Measurements from ENCODE around the gene MORN3.
"Not testable (repeated sequence)": the region's sequence is repeated elsewhere in the genome, so short reads cannot be mapped to it uniquely, and the experiment has no call there.

The MORN3 gene

DNA sequence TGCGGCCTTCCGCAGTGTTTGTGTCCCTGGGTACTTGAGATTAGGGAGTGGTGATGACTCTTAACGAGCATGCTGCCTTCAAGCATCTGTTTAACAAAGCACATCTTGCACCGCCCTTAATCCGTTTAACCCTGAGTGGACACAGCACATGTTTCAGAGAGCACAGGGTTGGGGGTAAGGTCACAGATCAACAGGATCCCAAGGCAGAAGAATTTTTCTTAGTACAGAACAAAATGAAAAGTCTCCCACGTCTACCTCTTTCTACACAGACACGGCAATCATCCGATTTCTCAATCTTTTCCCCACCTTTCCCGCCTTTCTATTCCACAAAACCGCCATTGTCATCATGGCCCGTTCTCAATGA, 35.6 kb downstream of the MORN3 start:
- not testable (repeated sequence) for H3K9ac ChIP-seq (ENCODE audit: low read length); H3K4me1 ChIP-seq (ENCODE audit: control insufficient read depth, insufficient read depth, low read length); H3K36me3 ChIP-seq (ENCODE audit: control insufficient read depth, insufficient read depth, low read length, severe bottlenecking); H3K4me3 ChIP-seq (ENCODE audit: low read length); H3K9me3 ChIP-seq (ENCODE audit: control insufficient read depth, low read length); DNase-seq (ENCODE audit: low read depth); H3K27me3 ChIP-seq (replicated peaks; ENCODE audit: control insufficient read depth, insufficient read depth, low read length)

DNA sequence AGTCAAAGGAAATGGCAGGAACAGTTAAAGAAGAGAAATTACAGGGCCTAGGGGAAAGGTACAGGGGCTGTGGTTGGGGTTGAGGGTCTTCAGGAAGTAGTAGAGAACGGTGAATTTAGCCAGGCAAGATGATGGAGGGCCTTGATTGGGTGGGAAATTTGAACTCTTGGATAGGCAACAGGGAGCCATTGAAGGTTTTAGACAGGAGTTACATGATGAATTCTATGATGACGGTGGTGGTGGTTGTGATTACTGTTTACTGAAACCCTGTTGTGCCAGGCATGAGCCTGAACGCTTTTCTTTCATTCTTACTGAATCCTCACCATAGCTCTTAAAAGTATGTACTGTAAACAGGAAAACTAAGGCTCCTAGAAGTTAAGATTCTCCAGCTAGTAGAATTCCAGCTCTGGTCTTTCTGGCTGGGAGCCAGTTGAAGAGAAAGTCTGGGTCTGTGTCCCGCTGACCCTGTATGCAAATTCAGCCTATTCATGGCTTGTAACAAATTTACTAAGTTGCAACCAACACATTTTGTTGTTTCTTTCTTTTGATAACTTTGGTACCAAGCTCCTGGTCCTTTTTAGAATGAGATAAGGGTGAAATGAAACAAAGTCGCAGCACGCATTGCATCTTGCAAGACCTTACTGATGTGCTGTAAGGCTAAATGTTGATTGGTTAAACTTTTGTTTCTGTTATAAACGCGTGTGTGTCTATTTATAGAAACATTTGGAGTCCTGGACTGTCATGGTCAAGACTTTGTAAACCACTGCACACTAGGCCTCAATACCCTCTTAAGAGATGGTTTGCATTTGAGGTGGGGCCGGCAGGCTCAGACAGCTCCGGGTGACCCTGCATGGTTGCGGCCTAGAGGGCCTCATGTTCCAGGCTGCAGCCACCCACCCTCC, 37.1 kb downstream of the MORN3 start:
- Histone ChIP-seq H3K36me3 (ENCODE audit: control insufficient read depth, insufficient read depth, low read length, severe bottlenecking) (no peaks in the 10 kb centered on the region), H3K9ac (ENCODE audit: low read length) (no peak overlapping the region), H3K4me3 (ENCODE audit: low read length) (no peak overlapping the region), H3K4me1 (ENCODE audit: control insufficient read depth, insufficient read depth, low read length) (peaks cover 13% of the 10 kb centered on the region), H3K9me3 (ENCODE audit: control insufficient read depth, low read length) (no peaks in the 10 kb centered on the region), H3K27me3 (replicated peaks; ENCODE audit: control insufficient read depth, insufficient read depth, low read length) (no peaks in the 10 kb centered on the region)
- no peak for DNase-seq (ENCODE audit: low read depth)

DNA sequence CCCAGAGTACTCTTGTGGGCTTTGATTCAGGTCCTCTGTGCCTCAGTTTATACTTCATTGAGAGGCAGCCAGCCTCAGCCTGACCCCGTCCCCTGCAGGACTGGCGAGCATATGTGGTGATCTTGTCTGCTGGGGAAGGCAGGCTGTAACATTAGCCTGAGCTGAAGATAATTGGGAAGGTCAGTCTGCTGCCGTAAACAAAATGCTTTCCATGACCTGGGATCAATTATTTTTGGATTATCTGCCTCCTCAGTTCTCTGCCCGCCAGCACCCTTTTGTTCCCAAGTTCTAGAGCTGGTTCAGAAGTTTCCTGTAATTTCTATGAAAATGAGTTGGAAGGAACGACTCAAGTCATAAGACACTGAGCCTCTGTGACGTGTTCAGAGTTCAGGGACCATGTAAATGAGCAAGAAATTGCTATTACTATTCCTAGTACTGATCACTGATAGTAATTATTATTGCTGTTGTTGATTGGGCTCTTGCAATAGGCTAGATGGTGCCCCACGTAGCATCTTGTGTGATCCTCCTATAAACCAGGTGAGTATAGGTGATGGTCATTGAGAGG, 38.6 kb downstream of the MORN3 start:
- H3K9me3 ChIP-seq (ENCODE audit: control insufficient read depth, low read length): no peaks in the 10 kb centered on the region
- H3K4me1 ChIP-seq (ENCODE audit: control insufficient read depth, insufficient read depth, low read length): peaks cover 14% of the 10 kb centered on the region
- H3K4me3 ChIP-seq (ENCODE audit: low read length): no peak overlapping the region
- H3K36me3 ChIP-seq (ENCODE audit: control insufficient read depth, insufficient read depth, low read length, severe bottlenecking): no peaks in the 10 kb centered on the region
- H3K27me3 ChIP-seq (replicated peaks; ENCODE audit: control insufficient read depth, insufficient read depth, low read length): no peaks in the 10 kb centered on the region
- H3K9ac ChIP-seq (ENCODE audit: low read length): no peak overlapping the region
- no peak for DNase-seq (ENCODE audit: low read depth)

DNA sequence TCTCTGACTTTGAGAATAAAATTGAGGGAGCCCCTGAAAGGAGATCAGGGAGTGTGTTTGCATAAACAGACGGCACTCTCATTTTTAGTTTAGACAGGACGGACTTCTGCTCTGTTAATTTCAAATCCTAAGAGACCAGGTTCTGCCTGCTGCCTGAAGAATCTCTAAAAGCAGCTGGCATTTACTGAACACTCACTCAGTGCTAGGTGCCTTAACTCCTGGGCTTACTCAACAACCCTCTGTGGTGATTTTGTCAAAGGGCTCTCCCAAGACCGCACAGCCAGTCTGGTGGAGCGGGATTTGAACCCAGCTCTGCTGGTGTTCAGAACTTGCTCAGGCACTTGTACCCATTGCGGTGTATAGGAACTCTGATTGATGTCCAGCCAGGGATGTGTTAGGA, 40.9 kb downstream of the MORN3 start:
- no peak for DNase-seq (ENCODE audit: low read depth)
- Histone ChIP-seq H3K27me3 (replicated peaks; ENCODE audit: control insufficient read depth, insufficient read depth, low read length) (no peaks in the 10 kb centered on the region), H3K36me3 (ENCODE audit: control insufficient read depth, insufficient read depth, low read length, severe bottlenecking) (no peaks in the 10 kb centered on the region), H3K4me1 (ENCODE audit: control insufficient read depth, insufficient read depth, low read length) (peaks cover 20% of the 10 kb centered on the region), H3K9ac (ENCODE audit: low read length) (peak overlapping the region; percentile 34), H3K4me3 (ENCODE audit: low read length) (no peak overlapping the region), H3K9me3 (ENCODE audit: control insufficient read depth, low read length) (no peaks in the 10 kb centered on the region)

DNA sequence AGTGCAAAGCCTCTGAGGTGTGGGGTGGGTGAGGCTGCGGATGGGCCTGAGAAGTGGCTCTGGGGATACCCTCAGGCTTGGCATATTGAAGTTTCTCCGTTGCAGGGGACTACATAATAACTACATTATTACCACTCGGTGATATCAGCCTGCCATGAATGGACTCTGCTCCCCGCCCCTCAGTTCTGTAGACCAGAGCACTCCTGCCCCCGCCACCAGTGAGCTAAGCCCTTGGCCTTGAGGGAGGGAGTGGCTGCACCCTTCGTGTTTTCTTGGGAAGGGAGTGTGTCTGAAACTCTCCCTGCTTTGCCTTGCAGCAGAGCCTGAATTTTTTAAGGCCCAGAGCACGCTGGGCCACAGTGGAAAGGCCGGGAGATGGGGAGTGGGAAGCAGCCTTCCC, 41.4 kb downstream of the MORN3 start:
- Histone ChIP-seq H3K9ac (ENCODE audit: low read length) (no peak overlapping the region), H3K9me3 (ENCODE audit: control insufficient read depth, low read length) (no peaks in the 10 kb centered on the region), H3K4me1 (ENCODE audit: control insufficient read depth, insufficient read depth, low read length) (peaks cover 20% of the 10 kb centered on the region), H3K27me3 (replicated peaks; ENCODE audit: control insufficient read depth, insufficient read depth, low read length) (no peaks in the 10 kb centered on the region), H3K4me3 (ENCODE audit: low read length) (peak overlapping the region; percentile 86), H3K36me3 (ENCODE audit: control insufficient read depth, insufficient read depth, low read length, severe bottlenecking) (no peaks in the 10 kb centered on the region)
- DNase-seq (ENCODE audit: low read depth): peak; percentile 11

DNA sequence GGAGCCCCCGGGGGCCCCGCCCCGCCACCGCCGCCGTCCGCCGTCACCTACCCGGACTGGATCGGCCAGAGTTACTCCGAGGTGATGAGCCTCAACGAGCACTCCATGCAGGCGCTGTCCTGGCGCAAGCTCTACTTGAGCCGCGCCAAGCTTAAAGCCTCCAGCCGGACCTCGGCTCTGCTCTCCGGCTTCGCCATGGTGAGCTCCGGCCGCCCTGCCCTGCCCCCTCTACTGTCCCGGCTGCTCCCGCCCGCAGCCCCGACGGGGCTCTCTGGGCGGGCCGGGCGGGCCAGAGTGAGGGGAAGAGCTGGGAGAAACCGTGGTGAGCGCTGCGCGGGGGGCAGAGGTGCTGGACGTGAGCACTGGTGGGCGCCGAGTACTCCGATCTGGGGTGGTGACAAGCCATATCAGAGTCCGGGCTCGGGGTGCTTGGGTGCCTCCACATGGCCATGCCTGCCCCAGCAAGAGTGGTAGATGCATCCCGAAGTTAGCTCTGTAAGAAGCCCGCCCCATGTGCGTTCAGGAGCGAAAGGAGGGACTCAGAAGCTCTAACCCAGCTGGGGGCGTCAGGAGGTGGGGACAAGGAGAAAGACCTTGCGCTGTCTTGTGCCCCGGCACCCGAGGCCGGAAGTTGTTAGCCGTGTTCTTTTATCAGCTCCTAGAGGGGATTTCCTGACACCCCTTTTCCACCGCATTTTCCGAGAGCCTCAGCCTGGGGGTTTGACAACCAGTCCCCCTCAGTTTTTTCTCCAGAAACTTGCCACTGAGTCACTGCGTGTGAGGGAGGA, 42.4 kb downstream of the MORN3 start:
- H3K9me3 ChIP-seq (ENCODE audit: control insufficient read depth, low read length): no peaks in the 10 kb centered on the region
- H3K4me3 ChIP-seq (ENCODE audit: low read length): peak overlapping the region; percentile 86
- no peaks in the 10 kb centered on the region for H3K27me3 ChIP-seq (replicated peaks; ENCODE audit: control insufficient read depth, insufficient read depth, low read length)
- H3K36me3 ChIP-seq (ENCODE audit: control insufficient read depth, insufficient read depth, low read length, severe bottlenecking): no peaks in the 10 kb centered on the region
- H3K9ac ChIP-seq (ENCODE audit: low read length): peak overlapping the region; percentile 83
- DNase-seq (ENCODE audit: low read depth): peak; percentile 76
- H3K4me1 ChIP-seq (ENCODE audit: control insufficient read depth, insufficient read depth, low read length): peaks cover 20% of the 10 kb centered on the region

DNA sequence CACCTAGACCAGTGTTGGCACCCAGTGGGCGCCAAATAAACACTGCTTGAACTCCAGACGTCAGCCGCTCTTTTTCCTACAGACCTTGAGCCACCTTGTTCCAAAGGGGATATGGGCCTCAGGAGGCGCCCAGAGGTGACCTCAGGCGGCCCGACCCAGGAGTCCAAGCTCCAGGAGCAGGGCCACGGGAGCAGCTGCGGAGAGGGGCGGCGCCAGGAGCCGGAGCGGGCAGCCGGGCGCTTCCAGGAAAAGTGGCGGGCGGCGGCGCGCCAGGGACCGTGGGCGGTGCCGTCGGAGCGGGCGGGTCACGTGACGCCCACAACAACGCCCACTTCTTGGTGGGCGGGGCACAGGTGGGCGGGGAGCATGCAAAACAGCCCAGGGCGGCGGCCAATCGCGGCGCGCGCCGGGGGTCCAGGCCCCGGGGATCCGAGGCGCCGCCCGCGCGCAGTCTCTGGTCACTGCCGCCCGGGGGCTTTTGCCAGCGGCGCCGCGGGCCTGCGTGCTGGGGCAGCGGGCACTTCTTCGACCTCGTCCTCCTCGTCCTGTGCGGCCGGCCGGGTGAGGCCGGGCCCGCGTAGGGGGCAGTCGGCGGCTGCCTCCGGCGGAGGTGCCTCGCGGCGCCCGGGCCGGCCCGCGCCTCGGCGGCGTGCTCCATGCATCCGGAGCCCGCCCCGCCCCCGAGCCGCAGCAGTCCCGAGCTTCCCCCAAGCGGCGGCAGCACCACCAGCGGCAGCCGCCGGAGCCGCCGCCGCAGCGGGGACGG, 43.2 kb downstream of the MORN3 start, which contains the start of gene ORAI1:
Gene ORAI1 (plus strand): TSS at position 444 of the 766 bp plus-strand sequence.
- Histone ChIP-seq H3K4me3 (ENCODE audit: low read length) (peak within 1 kb of the TSS; percentile 86), H3K27me3 (replicated peaks; ENCODE audit: control insufficient read depth, insufficient read depth, low read length) (no peaks in the 10 kb centered on the region), H3K36me3 (ENCODE audit: control insufficient read depth, insufficient read depth, low read length, severe bottlenecking) (no peaks in the 10 kb centered on the region), H3K9me3 (ENCODE audit: control insufficient read depth, low read length) (no peaks in the 10 kb centered on the region), H3K4me1 (ENCODE audit: control insufficient read depth, insufficient read depth, low read length) (peaks cover 20% of the 10 kb centered on the region), H3K9ac (ENCODE audit: low read length) (peak within 1 kb of the TSS; percentile 83)
- DNase-seq (ENCODE audit: low read depth): peak; percentile 98

DNA sequence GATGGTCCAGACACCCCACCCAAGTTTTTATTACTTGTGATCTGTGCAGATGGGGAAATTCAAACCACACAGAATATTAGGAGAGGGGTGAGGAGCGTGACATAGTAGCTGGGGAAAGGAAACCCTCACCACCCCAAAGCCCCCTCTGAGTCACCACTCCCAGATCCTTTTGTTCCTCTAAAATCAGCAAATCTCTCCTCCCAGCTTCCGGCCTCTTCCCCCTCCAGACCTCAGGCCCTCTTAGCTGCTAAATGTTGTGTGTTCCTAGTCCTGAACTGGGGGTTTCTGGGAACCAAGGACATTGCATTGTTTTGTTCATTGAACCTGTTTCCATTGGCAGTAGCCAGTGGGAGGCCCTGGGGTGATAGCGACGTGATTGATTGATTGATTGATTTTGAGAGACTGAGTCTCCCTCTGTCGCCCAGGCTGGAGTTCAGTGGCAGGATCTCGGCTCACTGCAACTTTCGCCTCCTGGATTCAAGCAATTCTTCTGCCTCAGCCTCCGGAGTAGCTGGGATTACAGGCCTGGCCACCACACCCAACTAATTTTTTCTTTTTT, 49.0 kb downstream of the MORN3 start:
- H3K4me3 ChIP-seq (ENCODE audit: low read length): no peak overlapping the region
- H3K9ac ChIP-seq (ENCODE audit: low read length): no peak overlapping the region
- H3K36me3 ChIP-seq (ENCODE audit: control insufficient read depth, insufficient read depth, low read length, severe bottlenecking): no peaks in the 10 kb centered on the region
- H3K4me1 ChIP-seq (ENCODE audit: control insufficient read depth, insufficient read depth, low read length): peaks cover 4% of the 10 kb centered on the region
- no peak for DNase-seq (ENCODE audit: low read depth)
- no peaks in the 10 kb centered on the region for H3K9me3 ChIP-seq (ENCODE audit: control insufficient read depth, low read length)
- no peaks in the 10 kb centered on the region for H3K27me3 ChIP-seq (replicated peaks; ENCODE audit: control insufficient read depth, insufficient read depth, low read length)

DNA sequence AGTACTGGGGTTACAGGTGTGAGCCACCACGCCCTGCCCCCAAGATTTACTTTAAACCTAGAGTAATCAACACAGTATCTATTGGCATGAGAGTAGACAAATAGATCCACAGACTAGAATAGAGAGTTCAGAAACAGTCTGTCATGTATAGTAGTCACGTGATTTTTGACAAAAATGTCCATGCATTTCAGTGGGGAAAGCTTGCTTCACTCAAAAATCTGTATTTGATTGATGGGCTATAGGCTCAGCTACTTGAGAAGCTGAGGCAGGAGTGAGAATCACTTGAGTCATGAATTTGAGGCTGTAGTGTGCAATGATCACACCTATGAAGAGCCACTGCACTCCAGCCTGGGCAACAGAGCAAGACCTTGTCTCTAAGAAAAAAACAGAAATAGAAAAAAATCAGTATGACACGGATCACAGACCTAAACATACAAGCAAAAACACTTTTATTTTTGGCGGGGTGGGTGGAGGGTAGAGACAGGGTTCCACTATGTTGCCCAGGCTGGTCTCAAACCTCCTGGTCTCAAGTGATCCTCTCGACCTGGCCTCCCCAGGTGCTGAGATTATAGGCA, 50.7 kb downstream of the MORN3 start:
- Histone ChIP-seq H3K9me3 (ENCODE audit: control insufficient read depth, low read length) (no peaks in the 10 kb centered on the region), H3K9ac (ENCODE audit: low read length) (no peak overlapping the region), H3K36me3 (ENCODE audit: control insufficient read depth, insufficient read depth, low read length, severe bottlenecking) (no peaks in the 10 kb centered on the region), H3K27me3 (replicated peaks; ENCODE audit: control insufficient read depth, insufficient read depth, low read length) (no peaks in the 10 kb centered on the region), H3K4me3 (ENCODE audit: low read length) (no peak overlapping the region), H3K4me1 (ENCODE audit: control insufficient read depth, insufficient read depth, low read length) (no peaks in the 10 kb centered on the region)
- no peak for DNase-seq (ENCODE audit: low read depth)

DNA sequence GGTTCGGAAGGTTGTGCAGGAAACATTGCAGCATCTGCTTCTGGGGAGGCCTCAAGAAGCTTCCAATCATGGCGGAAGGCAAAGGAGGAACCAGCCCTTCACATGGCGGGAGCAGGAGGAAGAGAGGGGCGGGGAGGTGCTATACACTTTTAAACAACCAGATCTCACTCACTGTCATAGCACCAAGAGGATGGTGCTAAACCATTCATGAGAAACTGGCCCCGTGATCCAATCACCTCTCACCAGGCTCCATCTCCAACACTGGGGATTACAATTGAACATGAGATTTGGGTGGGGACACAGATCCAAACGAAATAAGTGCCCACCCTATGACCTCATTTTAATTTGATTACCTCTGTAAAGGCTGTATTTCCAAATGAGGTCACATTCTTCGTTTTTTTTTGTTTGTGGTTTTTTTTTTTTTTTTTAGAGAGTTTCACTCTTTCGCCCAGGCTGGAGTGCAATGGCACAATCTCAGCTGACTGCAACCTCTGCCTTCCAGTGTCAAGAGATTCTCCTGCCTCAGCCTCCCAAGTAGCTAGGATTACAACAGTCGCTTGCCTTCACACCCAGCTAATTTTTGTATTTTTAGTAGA, 54.5 kb downstream of the MORN3 start:
- Histone ChIP-seq H3K4me1 (ENCODE audit: control insufficient read depth, insufficient read depth, low read length) (peaks cover 13% of the 10 kb centered on the region), H3K36me3 (ENCODE audit: control insufficient read depth, insufficient read depth, low read length, severe bottlenecking) (no peaks in the 10 kb centered on the region), H3K9ac (ENCODE audit: low read length) (no peak overlapping the region), H3K9me3 (ENCODE audit: control insufficient read depth, low read length) (no peaks in the 10 kb centered on the region), H3K27me3 (replicated peaks; ENCODE audit: control insufficient read depth, insufficient read depth, low read length) (no peaks in the 10 kb centered on the region), H3K4me3 (ENCODE audit: low read length) (no peak overlapping the region)
- DNase-seq (ENCODE audit: low read depth): no peak

Measured in adipocyte (in vitro differentiated cells).